Measurements from ENCODE around the gene SMCO2. TPM values are rescaled to one million over a fixed set of nuclear protein-coding genes. Genes with fewer than 3 reads are reported as not detected.

SMCO2 gene
- total and polyA plus RNA-seq, 9 of the 15 experiments (the other 6 are each of a cell fraction or from before 2014, with no cell fraction given), result not detected

GRCh38 chr12:27493260-27493940 is 46.9 kb downstream of the SMCO2 start:
- DNase-seq (ENCODE audit: extremely low read depth in 1 of 4, low spot score in 3 of 4) (no peak), FAIRE-seq (no peak), ATAC-seq (no peak)
- Histone ChIP-seq H3K4me1 (replicated peaks in 1 of 2; ENCODE audit: control insufficient read depth in 2 of 2, insufficient read depth in 2 of 2, low read length in 2 of 2) (no peaks in the 10 kb centered on the region), H3K4me2 (ENCODE audit: insufficient read depth, low read length) (no peak overlapping the region), H4K20me1 (replicated peaks; ENCODE audit: control insufficient read depth, insufficient read depth, low read length) (no peaks in the 10 kb centered on the region), H3K9ac (ENCODE audit: insufficient read depth in 1 of 2, low read depth in 2 of 2, low read length in 2 of 2) (no peak overlapping the region), H3K36me3 (ENCODE audit: control insufficient read depth, insufficient read depth, low read length) (no peaks in the 10 kb centered on the region), H3K4me3 (no peak overlapping the region), H3K9me3 (replicated peaks; ENCODE audit: control insufficient read depth, insufficient read depth, low read depth, low read length) (no peaks in the 10 kb centered on the region), H2AFZ (ENCODE audit: low read depth, low read length) (no peak overlapping the region), H3K27ac (ENCODE audit: extremely low read depth, low read depth, low read length) (no peak overlapping the region), H3K27me3 (ENCODE audit: control insufficient read depth in 2 of 2, insufficient read depth in 2 of 2, low read length in 2 of 2) (no peaks in the 10 kb centered on the region; a peak in 1 of 5 replicates), H3K79me2 (ENCODE audit: control insufficient read depth, insufficient read depth, low read length) (no peaks in the 10 kb centered on the region), H3K9me1 (ENCODE audit: control insufficient read depth, insufficient read depth, low read length) (no peaks in the 10 kb centered on the region)
- in situ Hi-C loops (cut with MboI), result no loop called here
- ChIA-PET POLR2A (no interaction called here), CTCF (ENCODE audit: low intra/inter-chr PET ratio) (no interaction called here)
- WGBS (ENCODE audit: insufficient coverage, low coverage, missing lambda C conversion rate), result 1% methylated on average over 6 of the region's 6 CpGs
- no TSS peak for BruUV-seq (replicated peaks)
- intact Hi-C loops (cut with micrococcal nuclease), result no loop called here
- TF ChIP-seq FOSL1 (tag; conservative IDR thresholded peaks at IDR 0.05) (no peak), MYNN (IDR thresholded peaks at IDR 0.05) (no peak), MYNN (CRISPR knock-in tag; IDR thresholded peaks at IDR 0.05) (no peak), EWSR1 (IDR thresholded peaks at IDR 0.05; ENCODE audit: borderline replicate concordance, low read depth, partially characterized antibody) (no peak), STAT6 (CRISPR knock-in tag; IDR thresholded peaks at IDR 0.05) (no peak), ZHX1 (conservative IDR thresholded peaks at IDR 0.05; ENCODE audit: low read length) (no peak), ZNF586 (CRISPR knock-in tag; conservative IDR thresholded peaks at IDR 0.05) (no peak), TEAD4 (IDR thresholded peaks at IDR 0.05; ENCODE audit: low read length) (no peak), TEAD4 (CRISPR knock-in tag; IDR thresholded peaks at IDR 0.05; ENCODE audit: borderline replicate concordance) (no peak), USF1 (CRISPR knock-in tag; IDR thresholded peaks at IDR 0.05) (no peak), AFF4 (CRISPR knock-in tag; IDR thresholded peaks at IDR 0.05) (no peak), SRSF3 (IDR thresholded peaks at IDR 0.05; ENCODE audit: insufficient read depth, low read length) (no peak), ZNF354B (CRISPR knock-in tag; IDR thresholded peaks at IDR 0.05) (no peak)

Measured in K562 (cell line).